ENCODE data around the gene PPFIA1. TPM values are rescaled to one million over a fixed set of nuclear protein-coding genes. Genes with fewer than 3 reads are reported as not detected.

PPFIA1 gene
- total RNA-seq, 1 experiment from 2014 or later: 86.8 TPM

DNA sequence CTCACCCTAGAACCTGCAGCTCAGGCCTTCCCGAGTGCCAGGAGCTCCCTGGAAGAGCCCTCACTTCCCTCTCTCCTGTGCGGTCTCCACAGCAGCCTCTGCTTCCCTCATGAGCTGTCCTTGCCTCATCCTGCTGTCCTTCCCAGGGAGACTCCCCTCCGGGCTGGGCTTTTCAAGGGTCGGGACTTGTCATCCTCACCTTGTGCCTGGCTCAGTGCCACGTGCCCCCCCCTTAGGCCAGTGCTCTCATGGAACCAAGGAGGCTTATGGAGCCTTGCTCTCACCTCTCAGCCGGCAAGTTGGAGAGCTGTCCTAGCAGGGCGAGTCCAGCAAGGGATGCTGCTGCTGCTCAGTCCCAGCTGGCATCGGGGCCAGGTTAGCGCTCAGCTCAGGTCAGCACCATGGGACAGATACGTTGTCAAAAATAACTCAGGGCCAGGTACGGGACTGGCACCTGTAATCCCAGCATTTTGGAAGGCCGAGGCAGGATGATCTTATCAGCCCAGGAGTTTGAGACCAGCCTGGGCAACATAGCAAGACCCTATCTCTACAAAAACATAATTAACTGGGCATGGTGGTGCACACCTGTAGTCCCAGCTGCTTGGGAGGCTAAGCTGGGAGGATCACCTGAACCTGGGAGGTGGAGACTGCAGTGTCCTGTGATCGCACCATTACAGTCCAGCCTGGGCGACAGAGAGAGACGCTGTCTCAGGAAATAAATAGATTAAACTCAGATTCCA, 141.4 kb downstream of the PPFIA1 start:
- BruUV-seq (replicated peaks): no TSS peak
- Histone ChIP-seq H2AFZ (no peak overlapping the region), H4K20me1 (ENCODE audit: insufficient read depth) (peaks cover 81% of the 10 kb centered on the region), H3K27me3 (ENCODE audit: insufficient read depth, low read depth) (no peaks in the 10 kb centered on the region), H3K4me1 (replicated peaks; ENCODE audit: insufficient read depth) (no peaks in the 10 kb centered on the region), H3K4me2 (no peak overlapping the region), H3K27ac (no peak overlapping the region), H3K4me3 (no peak overlapping the region), H3K36me3 (ENCODE audit: low read depth) (peaks cover 60% of the 10 kb centered on the region), H3F3A (ENCODE audit: insufficient read depth, low read depth) (peaks cover 26% of the 10 kb centered on the region; the same call in 1 of the 2 replicates), H3K9me2 (ENCODE audit: insufficient read depth) (no peaks in the 10 kb centered on the region), H3K9me3 (ENCODE audit: insufficient read depth, low read depth) (no peaks in the 10 kb centered on the region), H3K79me2 (ENCODE audit: low read depth) (peaks cover 2% of the 10 kb centered on the region)
- CTCF ChIA-PET: no interaction called here
- TF ChIP-seq, protein P1, sequence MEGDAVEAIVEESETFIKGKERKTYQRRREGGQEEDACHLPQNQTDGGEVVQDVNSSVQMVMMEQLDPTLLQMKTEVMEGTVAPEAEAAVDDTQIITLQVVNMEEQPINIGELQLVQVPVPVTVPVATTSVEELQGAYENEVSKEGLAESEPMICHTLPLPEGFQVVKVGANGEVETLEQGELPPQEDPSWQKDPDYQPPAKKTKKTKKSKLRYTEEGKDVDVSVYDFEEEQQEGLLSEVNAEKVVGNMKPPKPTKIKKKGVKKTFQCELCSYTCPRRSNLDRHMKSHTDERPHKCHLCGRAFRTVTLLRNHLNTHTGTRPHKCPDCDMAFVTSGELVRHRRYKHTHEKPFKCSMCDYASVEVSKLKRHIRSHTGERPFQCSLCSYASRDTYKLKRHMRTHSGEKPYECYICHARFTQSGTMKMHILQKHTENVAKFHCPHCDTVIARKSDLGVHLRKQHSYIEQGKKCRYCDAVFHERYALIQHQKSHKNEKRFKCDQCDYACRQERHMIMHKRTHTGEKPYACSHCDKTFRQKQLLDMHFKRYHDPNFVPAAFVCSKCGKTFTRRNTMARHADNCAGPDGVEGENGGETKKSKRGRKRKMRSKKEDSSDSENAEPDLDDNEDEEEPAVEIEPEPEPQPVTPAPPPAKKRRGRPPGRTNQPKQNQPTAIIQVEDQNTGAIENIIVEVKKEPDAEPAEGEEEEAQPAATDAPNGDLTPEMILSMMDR (conservative IDR thresholded peaks at IDR 0.05): no peak
- no peak for TF ChIP-seq EZH2 (IDR thresholded peaks at IDR 0.05; ENCODE audit: low read depth)
- intact Hi-C loops (cut with micrococcal nuclease; ENCODE audit: unreplicated experiment): no loop called here
- POLR2A ChIA-PET (ENCODE audit: unreplicated experiment): interaction anchor here (0.5 kb wide), 1 partner anchor 14 kb away, joined by 11 read pairs; no protein-coding TSS in a partner anchor
- no peak for DNase-seq

DNA sequence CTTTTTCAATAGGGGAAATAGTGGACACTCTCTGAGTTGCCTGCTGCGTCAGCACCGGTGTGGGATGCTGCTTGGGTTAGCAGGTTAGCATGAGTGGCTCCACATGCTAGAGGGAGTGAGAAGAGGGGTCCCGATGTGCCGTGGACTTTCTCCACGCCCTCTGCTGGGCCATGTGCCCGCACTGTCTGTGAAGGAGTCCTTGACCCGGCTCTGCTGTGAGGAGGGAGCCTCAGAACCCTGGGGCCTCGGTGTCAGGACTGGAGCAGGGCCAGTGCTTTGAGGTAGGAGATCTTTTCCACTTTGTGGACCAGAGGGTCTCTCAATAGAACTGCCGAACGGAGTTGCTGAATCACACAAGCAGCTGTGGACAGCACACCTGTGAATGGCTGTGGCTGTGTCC, 142.7 kb downstream of the PPFIA1 start:
- no peak for TF ChIP-seq EZH2 (IDR thresholded peaks at IDR 0.05; ENCODE audit: low read depth)
- TF ChIP-seq, protein P1 (conservative IDR thresholded peaks at IDR 0.05): no peak
- H3K4me2 ChIP-seq: no peak overlapping the region
- intact Hi-C loops (cut with micrococcal nuclease; ENCODE audit: unreplicated experiment): no loop called here
- H4K20me1 ChIP-seq (ENCODE audit: insufficient read depth): peaks cover 77% of the 10 kb centered on the region
- no peaks in the 10 kb centered on the region for H3K9me2 ChIP-seq (ENCODE audit: insufficient read depth)
- no peak overlapping the region for H3K4me3 ChIP-seq
- DNase-seq: no peak
- POLR2A ChIA-PET (ENCODE audit: unreplicated experiment): no interaction called here
- CTCF ChIA-PET: no interaction called here
- H3K9me3 ChIP-seq (ENCODE audit: insufficient read depth, low read depth): no peaks in the 10 kb centered on the region
- no peak overlapping the region for H2AFZ ChIP-seq
- H3K36me3 ChIP-seq (ENCODE audit: low read depth): peaks cover 58% of the 10 kb centered on the region
- peaks cover 23% of the 10 kb centered on the region; the same call in 1 of the 2 replicates for H3F3A ChIP-seq (ENCODE audit: insufficient read depth, low read depth)
- H3K79me2 ChIP-seq (ENCODE audit: low read depth): no peaks in the 10 kb centered on the region
- H3K27me3 ChIP-seq (ENCODE audit: insufficient read depth, low read depth): no peaks in the 10 kb centered on the region
- no peaks in the 10 kb centered on the region for H3K4me1 ChIP-seq (replicated peaks; ENCODE audit: insufficient read depth)
- no TSS peak for BruUV-seq (replicated peaks)
- no peak overlapping the region for H3K27ac ChIP-seq

DNA sequence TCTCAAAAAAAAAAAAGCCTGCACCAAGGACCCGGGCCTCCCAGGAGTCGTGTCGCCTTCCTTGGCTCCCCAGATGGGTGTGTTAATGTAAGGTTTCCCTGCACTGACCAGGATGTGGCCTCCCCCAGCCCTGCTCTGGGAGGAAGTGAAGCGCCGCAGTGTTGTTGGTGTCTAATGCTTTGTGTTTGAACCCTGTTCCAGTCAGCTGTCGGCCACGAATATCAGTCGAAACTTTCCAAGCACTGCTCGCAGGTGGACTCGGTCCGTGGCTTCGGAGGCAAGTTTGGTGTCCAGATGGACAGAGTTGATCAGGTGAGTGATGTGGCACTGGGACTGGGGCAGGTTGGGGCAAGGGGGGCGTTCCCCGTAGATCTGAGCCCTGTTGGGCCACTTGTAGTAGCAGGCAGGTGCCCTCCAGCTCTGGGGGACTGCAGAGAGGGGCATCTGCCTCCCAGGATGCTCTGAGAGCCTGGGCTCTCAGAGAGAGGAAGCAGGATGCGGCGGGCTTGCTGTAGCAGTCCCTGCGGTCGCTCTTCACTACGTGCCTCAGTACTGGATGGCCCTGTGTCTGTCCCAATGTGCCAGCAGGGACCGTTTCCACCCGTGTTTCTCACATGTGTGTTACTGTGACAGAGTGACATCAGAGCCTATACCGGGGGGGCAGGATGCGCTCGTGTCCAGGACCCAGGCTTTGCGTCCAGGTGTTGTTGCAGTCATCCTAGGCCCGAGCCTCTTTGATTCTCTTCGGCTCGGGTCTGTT, 144.0 kb downstream of the PPFIA1 start:
- Histone ChIP-seq H3K9me3 (ENCODE audit: insufficient read depth, low read depth) (no peaks in the 10 kb centered on the region), H3K36me3 (ENCODE audit: low read depth) (peaks cover 58% of the 10 kb centered on the region), H3F3A (ENCODE audit: insufficient read depth, low read depth) (peaks cover 19% of the 10 kb centered on the region; the same call in 1 of the 2 replicates), H3K79me2 (ENCODE audit: low read depth) (peaks cover under 1% of the 10 kb centered on the region; the same call in 1 of the 2 replicates), H3K9me2 (ENCODE audit: insufficient read depth) (no peaks in the 10 kb centered on the region), H3K4me2 (no peak overlapping the region), H3K4me3 (no peak overlapping the region), H4K20me1 (ENCODE audit: insufficient read depth) (peaks cover 76% of the 10 kb centered on the region), H3K4me1 (replicated peaks; ENCODE audit: insufficient read depth) (no peaks in the 10 kb centered on the region), H3K27me3 (ENCODE audit: insufficient read depth, low read depth) (no peaks in the 10 kb centered on the region), H2AFZ (no peak overlapping the region), H3K27ac (no peak overlapping the region)
- CTCF ChIA-PET: no interaction called here
- POLR2A ChIA-PET (ENCODE audit: unreplicated experiment): no interaction called here
- no peak for DNase-seq
- BruUV-seq (replicated peaks): no TSS peak
- TF ChIP-seq EZH2 (IDR thresholded peaks at IDR 0.05; ENCODE audit: low read depth): no peak
- TF ChIP-seq, protein P1 (conservative IDR thresholded peaks at IDR 0.05): no peak
- intact Hi-C loops (cut with micrococcal nuclease; ENCODE audit: unreplicated experiment): no loop called here
